ENCODE measurements around the gene DNAJC2. TPM values are rescaled to one million over a fixed set of nuclear protein-coding genes. Genes with fewer than 3 reads are reported as not detected.
"Not testable (repeated sequence)": the region's sequence is repeated elsewhere in the genome, so short reads cannot be mapped to it uniquely, and the experiment has no call there.

Gene DNAJC2
- polyA plus RNA-seq, 1 donor, result 31.9 TPM

GRCh38 chr7:103343332-103343731 is 1.2 kb downstream of the DNAJC2 start:
- DNase-seq (ENCODE audit: low read depth), result no peak

- no peak for DNase-seq (ENCODE audit: low read depth)
Measured at GRCh38 chr7:103341466-103341865, 3.1 kb downstream of the DNAJC2 start.

DNA sequence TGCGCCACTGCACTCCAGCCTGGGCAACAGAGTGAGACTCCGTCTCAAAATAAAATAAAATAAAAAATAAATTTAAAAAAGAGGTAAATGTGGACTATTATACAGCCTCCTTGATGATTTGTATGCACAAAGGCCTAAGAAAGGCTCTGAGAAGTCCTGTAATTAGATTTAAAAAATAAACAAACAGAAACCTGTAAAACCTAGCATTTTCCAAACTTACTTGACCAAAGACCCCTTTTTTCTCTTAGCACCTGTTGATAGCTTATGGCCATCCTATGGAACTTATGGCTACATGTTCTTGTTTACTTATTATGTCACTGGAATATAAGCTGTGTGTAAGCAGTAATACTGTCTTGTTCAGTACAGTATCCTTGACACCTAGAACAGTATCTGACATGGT is 5.7 kb downstream of the DNAJC2 start:
- DNase-seq (ENCODE audit: low read depth), result no peak

GRCh38 chr7:103336761-103337160 is 7.8 kb downstream of the DNAJC2 start:
- no peak for DNase-seq (ENCODE audit: low read depth)

DNA sequence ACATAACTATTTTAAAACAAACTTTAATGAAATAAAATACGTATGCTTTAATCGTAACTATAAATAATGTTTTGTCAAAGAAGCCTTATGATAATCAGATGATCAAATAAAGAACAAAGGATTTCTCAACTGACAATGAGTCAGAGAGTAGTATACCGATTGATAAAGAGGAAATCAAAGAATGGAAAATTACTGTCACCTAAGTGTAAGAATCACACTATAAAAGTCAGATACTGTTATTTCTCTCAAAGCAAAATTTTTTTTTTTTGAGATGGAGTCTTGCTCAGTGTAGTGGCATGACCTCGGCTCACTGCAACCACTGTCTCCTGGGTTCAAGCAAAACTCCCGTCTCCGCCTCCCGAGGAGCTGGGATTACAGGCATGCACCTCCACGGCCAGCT is 18.8 kb downstream of the DNAJC2 start:
- no peak for DNase-seq (ENCODE audit: low read depth)

DNA sequence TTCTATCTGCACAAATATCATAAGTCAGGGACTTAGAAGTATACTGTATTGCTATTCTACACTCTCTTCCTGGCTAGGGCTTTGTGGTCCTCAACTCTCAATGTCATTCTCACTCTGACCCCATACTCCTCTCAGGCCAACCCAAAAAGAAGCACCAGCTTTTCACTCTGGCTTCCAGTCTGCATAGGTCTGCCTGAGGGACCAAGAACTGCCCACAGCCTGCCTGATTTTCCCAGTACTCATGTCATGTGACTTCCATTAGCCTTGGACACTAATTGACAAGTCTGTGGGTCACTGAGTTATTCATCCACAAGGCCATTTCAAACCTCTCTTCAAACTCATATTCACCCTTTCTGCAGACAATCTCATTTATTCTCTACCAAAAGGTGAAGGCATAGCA is 27.6 kb downstream of the DNAJC2 start:
- no peak for DNase-seq (ENCODE audit: low read depth)

DNA sequence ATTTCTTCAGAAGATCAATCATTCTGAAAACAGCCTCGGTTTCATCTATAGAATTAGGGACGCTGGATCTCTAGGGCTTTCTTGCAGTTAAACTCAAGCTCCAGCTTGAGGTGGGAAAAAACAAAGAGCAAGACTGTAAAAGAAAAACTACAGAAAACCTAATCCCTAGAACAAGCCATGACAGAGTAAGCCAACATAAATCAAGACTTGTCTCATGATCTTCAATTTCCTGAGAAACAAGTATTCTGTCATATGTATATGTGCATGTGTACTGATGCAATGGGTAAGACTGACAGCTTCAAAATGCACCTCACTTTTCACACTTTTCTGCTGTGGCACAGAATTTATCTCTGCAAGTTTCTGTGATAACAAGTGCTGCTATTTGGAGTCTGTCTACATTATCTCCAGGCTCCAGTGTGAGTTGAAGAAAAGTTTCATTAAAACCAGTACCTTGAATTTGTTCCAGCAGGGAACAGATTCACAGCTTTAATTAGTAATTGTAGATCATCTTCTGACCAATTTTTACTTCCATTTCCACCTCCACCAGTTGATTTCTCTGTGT is 28.1 kb downstream of the DNAJC2 start:
- no peak for DNase-seq (ENCODE audit: low read depth)

DNA sequence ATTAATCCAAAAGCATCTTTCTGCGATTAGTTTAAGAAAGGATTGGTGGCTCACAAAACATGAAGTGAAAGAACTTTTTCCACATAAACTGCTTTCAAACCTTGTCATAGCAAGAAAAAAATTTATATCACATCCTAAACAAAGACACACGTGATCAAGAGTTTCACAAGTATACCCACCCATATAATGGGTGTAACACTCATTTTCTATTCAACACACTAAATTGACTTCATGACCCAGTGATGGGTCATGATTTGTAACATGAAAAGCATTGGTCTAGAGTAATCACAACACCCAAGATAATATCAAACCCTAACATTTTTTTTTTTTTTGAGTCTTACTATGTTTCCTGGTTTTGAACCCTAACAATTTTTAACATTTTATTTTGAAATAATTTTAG is 29.7 kb downstream of the DNAJC2 start:
- no peak for DNase-seq (ENCODE audit: low read depth)

GRCh38 chr7:103307503-103308231 is 36.9 kb downstream of the DNAJC2 start:
- DNase-seq (ENCODE audit: low read depth), result no peak

DNA sequence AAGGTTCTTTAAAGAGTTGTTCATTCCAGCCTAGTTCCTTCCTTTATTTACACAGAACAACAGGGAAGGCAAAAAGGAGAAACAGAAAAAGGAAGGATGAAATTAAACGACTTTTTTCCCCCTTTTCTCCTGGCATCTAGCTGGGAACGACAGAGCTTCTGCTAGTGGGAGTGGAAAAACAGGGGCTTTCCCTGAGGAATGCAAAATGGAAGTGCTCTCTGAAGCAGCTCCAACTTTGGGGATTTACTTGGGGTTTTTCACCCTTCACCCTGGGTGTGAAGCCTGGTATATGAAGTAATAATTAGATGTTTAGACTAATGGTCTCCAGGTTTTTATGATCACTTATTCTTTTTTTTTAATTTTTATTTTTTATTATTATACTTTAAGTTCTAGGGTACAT is 43.1 kb downstream of the DNAJC2 start:
- no peak for DNase-seq (ENCODE audit: low read depth)

DNA sequence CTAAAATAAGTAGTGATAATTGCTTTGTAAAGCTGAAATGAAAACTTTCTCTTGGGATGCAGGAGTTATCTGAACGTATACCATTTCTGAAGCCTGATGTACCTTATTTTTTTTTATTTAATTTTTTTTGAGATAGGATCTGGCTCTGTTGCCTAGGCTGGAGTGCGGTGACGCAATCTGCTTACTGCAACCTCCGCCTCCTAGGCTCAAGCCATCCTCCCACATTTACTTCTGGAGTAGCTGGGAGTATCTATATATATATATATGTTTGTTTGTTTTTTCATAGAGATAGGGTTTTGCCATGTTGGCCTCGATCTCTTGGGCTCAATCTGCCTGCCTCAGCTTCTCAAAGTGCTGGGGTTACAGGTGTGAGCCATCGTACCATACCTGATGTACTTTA is 44.9 kb downstream of the DNAJC2 start:
- no peak for DNase-seq (ENCODE audit: low read depth)

DNA sequence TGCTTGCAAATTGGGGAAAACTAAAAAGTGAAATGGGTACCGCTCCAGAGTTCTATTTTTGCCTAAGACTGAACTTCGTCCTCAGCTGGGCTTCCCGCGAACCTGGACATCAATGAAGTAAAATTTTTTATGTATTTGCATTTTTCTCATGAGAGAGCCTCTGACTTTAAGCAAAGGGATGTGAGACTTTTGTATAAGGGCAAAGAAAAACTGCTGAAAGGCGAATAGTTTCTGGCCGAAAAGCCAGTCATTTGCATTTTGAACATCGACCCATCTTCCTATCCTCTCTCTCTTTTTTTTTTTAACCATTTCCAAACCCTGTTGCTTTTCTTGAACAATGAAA is 46.8 kb downstream of the DNAJC2 start:
- no peak for DNase-seq (ENCODE audit: low read depth)

- peak; percentile 82 for DNase-seq (ENCODE audit: low read depth)
Measured at GRCh38 chr7:103296901-103297836, 47.4 kb downstream of the DNAJC2 start, which contains the start of gene PMPCB. Gene PMPCB (plus strand): TSS chr7:103297435. CDS start chr7:103297460, 25 bp downstream.

- DNase-seq (ENCODE audit: low read depth), result no peak
Measured at GRCh38 chr7:103293526-103293925, 51.0 kb downstream of the DNAJC2 start.

DNA sequence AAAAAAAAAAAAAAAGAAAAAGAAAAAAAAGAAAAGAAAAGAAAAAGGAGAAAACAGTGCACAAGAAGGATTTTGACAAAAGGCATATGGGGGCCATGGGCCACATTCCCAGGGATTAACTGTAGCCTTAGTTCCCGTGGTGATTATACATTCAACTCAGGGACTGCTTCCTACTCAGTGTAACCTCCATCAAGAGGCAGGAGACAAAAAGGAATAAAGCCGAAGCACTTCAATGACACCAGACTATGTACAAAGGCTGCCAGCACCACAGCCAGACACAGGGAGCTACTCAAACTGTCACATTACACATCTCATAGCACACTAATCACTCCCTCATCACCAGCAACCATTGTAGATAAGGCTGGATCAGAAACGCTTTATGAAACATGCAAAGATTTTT is 52.4 kb downstream of the DNAJC2 start:
- no peak for DNase-seq (ENCODE audit: low read depth)

DNA sequence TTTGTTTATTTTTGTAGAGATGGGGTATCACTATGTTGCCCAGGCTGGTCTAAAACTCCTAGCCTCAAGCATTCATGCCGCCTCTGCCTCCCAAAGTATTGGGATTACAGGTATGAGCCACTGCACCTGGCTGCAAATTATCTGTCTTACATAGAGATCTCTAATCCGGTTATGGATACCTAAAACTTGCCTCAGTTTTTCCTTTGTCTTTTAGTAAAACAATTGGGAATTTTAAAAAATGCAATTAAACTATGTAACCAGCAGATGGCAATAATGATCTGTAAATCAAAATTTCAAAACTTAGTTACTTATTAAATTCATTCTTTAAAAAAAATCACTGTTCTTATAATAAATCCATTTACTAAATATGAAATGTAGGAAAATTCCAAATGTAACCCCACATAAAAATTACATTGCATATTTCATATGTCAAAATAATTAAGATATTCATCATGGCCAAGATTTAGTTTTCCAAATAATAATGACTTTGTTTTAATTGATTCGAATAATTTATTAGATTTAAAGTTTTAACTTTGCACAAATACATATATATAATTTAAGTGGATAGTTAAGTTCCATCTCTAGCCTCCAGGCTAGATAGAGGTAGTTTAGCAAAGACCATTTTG is 61.7 kb downstream of the DNAJC2 start:
- not testable (repeated sequence) for DNase-seq (ENCODE audit: low read depth)

GRCh38 chr7:103280803-103281155 is 63.8 kb downstream of the DNAJC2 start:
- DNase-seq (ENCODE audit: low read depth), result not testable (repeated sequence)

DNA sequence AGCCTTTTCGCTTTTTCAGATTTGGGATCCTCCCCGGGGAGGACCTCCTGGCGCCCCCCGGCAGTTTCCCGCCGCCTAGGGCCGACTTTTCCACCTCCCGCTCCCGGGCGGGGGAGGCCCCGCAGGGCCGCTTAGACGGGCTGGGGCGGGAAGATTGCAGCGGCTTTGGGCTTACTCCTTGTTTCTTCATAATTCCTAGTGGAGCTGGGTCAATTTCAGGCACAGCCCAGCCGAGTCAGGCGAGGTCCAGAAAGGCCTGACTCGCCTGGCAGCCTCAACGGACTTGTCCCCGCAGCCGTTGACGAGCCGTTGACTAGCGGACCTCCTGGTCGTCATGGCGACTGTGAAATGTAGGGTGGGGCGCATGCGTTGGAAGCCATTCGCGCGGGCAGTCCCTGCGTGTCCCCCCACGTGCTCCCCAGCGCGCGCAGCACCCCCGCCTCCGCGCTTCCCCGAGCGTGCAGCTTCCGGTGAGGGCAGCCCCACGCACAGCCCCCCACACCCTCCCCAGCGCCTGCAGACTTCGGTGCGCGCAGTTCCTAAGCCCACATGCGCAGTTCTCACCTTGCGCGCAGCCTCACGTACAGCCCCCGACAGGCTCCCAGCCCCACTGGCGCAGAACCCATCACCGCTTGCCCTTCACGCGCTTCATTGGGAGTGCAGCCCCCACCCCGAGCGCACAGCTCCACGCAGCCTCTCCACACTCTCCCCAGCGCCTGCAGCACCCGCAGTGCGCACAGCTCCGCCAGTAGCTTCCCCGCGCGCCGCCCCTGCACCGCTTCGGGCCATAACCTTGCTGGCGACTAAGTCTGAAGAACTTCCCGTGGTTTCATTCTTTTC is 64.4 kb downstream of the DNAJC2 start:
- not testable (repeated sequence) for DNase-seq (ENCODE audit: low read depth)

GRCh38 chr7:103279636-103279962 is 65.0 kb downstream of the DNAJC2 start:
- not testable (repeated sequence) for DNase-seq (ENCODE audit: low read depth)

- DNase-seq (ENCODE audit: low read depth), result not testable (repeated sequence)
Measured at GRCh38 chr7:103278195-103278594, 66.4 kb downstream of the DNAJC2 start.

DNA sequence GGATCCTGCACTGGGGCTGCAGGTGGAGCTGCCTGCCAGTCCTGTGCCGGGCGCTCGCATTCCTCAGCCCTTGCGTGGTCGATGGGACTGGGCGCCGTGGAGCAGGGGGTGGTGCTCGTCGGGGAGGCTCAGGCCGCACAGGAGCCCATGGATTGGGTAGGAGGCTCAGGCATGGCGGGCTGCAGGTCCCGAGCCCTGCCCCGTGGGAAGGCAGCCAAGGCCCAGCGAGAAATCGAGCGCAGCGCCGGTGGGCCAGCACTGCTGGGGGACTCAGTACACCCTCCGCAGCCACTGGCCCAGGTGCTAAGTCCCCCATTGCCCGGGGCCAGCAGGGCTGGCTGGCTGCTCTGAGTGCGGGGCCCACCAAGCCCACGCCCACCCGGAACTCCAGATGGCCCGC is 69.7 kb downstream of the DNAJC2 start:
- not testable (repeated sequence) for DNase-seq (ENCODE audit: low read depth)
